HepG2 (cell line): ENCODE measurements around the gene TMUB1.

Source experiments
- EP300 ChIP-seq, 3 experiments: sonication (generic) in 1 of 3; formaldehyde crosslinking in 1 of 3; IDR thresholded peaks; 2 replicates each; pipeline versions ENCODE4 v1.5.1 to v1.6.1; 2011 to 2020; ENCODE audit warnings: low read depth in 2 of 3, low read length in 2 of 3, borderline replicate concordance in 1 of 3, improper control_type of control experiment in 1 of 3, mild to moderate bottlenecking in 1 of 3, missing genetic modification reagents in 1 of 3, moderate library complexity in 1 of 3
- MAX ChIP-seq: IDR thresholded peaks from 2 replicates; pipeline ENCODE4 v1.6.1; 2012; ENCODE audit warnings: inconsistent platforms

- TF ChIP-seq MAX (no peak), EP300 (IDR thresholded peaks at IDR 0.05; ENCODE audit: low read depth in 2 of 2, low read length in 2 of 2) (no peak), EP300 (CRISPR knock-in tag; IDR thresholded peaks at IDR 0.05; ENCODE audit: borderline replicate concordance) (no peak)
These were observed 7.3 kb downstream of the TMUB1 start for GRCh38 chr7:151075978-151076426.
